GM18873 (cell line): ENCODE data around the gene SUSD2.
"Not testable (repeated sequence)": the region's sequence is repeated elsewhere in the genome, so short reads cannot be mapped to it uniquely, and the experiment has no call there.

ENCODE experiments used
- ATAC-seq: cut with Tn5 transposase; IDR thresholded peaks from one replicate; pipeline ENCODE4 v1.9.1; 2021; ENCODE audit warnings: mild to moderate bottlenecking, moderate library complexity, moderate number of reproducible peaks; ENCODE audit not compliant: unreplicated experiment, low FRiP score

Gene SUSD2

GRCh38 chr22:24187731-24188644, 6.7 kb downstream of the SUSD2 start:
- ATAC-seq: no peak

DNA sequence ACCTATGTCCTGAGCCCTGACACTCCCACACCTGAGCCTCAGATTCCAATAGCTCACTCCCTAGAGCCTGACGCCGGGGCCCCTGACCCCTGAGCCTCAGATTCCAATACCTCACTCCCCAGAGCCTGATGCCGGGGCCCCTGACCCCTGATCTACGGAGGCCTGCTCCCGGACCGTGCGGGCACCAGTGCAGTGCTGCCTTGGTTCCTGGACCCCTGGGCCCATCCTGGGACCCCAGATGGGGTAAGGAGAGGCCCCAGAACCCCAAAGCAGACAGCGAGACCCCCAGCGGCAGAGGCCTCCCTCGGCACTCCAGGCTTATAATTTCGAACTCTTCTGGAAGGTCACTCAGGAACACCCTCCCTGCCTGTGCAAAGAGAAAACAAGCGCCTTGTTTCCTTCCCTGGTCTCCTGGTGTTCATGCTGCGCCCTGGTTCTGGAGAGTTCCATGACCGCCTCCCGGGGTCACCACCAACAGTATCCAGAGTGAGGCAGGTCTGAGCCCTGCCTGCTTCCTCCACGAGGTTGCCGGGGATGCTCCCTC, 7.5 kb downstream of the SUSD2 start:
- ATAC-seq: no peak

GRCh38 chr22:24189249-24190158, 8.2 kb downstream of the SUSD2 start:
- no peak for ATAC-seq

DNA sequence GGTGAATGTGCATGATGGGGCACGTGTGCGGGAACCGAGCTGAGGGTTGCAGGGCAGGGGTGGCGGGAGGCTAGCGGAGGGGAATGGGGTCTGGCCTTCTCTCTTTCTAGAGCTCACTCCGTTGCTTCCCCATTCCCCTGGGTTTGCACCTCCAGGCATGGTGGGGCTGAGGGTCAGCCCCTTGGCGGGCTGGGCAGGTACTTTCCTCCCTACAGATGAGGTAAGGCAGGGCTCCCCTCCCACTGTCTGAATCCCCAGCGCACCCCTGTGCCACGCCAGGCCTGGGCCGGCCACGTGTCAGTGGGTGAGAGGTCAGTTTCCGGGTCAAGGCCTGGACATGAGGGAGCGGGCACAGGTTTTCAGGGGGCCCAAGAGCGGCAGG, 8.9 kb downstream of the SUSD2 start:
- ATAC-seq: no peak

GRCh38 chr22:24190596-24191208, 9.4 kb downstream of the SUSD2 start:
- no peak for ATAC-seq

- ATAC-seq: no peak
These were observed 10.1 kb downstream of the SUSD2 start for GRCh38 chr22:24191381-24191841.

DNA sequence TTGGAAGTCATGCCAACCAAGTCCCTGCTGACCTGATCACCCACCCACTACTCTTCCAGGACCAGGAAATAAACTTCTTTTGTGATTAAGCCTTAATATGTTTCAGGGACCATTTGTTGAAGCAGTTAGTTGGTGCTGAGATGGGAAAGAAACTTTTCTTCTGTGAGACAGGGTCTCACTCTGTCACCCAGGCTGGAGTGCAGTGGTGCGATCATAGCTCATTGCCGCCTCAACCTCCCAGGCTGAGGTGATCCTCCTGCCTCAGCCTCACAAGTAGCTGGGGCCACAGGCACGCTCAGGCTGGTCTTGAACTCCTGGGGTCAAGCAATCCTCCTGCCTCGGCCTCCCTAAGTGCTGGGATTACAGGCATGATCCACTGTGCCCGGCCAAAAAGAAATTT, 10.6 kb downstream of the SUSD2 start:
- no peak for ATAC-seq

GRCh38 chr22:24198682-24199052, 17.4 kb downstream of the SUSD2 start:
- no peak for ATAC-seq

DNA sequence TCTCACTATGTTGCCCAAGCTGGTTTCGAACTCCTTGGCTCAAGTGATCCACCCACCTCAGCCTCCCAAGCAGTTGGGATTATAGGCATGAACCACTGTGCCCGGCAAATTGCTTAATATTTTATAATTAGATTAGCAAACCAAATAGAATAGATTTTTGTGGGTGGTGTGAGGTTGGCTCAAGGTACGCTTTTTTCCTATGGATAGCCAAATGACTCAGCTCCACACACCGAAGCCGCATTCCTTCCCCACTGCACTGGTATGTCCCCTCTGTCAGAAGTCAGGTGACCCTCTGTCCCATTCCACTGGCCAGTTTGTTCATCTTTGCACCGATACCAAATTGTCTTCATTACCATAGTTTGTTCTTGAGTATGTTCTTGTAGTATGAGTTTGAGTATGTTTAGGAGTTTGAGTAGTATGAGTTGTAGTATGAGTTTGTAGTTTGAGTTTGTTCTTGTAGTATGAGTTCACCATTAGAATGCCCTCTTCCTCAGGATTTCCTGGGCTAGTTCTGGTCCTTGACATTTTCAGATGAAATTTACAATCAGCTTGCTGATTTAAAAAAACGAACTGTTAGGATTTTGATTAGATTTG, 19.4 kb downstream of the SUSD2 start:
- ATAC-seq: no peak

DNA sequence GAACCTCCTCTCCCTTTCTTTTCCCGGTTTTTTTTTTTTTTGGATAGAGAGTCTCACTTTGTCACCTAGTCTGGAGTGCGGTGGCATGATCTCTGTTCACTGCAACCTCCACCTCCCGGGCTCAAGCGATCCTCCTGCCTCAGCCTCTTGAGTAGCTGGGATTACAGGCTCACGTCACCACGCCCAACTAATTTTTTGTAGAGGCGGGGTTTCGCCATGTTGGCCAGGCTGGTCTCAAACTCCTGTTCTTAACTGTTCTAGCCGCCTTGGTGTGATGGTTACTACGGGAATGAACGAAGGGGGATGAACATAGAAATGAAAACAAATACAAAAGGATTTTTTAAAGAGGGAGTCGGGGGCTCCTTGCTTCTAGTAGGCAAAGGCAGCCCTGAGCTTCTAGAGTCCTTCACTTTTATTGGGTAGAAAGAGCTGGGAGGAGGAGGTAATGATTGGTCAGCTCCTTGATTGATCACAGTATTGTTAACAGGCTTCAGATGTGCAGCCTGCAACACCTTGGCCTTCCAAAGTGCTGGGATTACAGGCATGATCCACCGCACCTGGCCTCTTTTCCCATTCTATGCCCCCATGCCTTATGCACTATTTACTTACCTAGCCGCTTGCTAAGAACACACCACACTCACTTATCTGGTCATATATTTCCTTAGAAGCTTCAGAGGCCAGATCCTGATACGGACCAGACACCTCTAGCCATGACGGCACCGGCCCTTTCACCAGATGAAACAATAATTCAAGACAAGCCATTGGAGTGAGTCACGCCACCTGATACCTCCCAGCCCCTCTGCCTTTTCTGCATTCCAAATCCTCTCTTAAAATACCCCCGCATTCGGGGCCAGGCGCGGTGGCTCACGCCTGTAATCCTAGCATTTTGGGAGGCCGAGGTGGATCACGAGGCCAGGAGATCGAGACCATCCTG, 20.7 kb downstream of the SUSD2 start:
- no peak for ATAC-seq

GRCh38 chr22:24203856-24204255, 22.6 kb downstream of the SUSD2 start:
- ATAC-seq: not testable (repeated sequence)

DNA sequence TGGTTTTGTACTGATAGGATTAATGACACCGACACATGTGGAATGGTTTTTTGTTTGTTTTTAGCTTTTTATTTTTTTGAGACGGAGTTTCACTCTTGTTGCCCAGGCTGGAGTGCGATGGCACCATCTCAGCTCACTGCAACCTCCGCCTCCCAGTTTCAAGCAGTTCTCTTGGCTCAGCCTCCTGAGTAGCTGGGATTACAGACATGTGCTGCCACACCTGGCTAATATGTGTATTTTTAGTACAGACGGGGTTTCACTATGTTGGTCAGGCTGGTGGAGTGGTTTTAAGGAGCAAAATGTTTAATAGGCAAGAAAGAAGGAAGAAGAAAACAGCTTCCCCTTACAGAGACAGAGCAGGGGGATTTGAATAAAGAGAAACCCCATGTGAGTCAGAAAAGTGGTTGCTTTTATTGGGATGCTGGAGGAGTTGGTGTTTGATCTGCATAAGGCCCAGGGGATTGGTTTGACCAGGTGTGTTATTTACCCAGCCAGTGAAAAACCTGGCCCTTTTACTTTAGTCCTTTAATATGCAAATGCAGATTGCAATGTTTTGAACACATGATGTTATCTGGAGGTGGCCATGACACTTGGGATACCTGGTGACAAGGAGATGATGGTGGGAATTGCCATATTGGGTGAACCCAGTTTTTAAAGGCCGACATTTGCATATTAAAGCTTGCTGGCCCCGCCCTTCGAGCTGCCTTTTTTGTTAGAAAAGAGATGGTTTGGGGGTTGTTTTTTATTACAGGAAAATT, 24.3 kb downstream of the SUSD2 start:
- no peak for ATAC-seq

DNA sequence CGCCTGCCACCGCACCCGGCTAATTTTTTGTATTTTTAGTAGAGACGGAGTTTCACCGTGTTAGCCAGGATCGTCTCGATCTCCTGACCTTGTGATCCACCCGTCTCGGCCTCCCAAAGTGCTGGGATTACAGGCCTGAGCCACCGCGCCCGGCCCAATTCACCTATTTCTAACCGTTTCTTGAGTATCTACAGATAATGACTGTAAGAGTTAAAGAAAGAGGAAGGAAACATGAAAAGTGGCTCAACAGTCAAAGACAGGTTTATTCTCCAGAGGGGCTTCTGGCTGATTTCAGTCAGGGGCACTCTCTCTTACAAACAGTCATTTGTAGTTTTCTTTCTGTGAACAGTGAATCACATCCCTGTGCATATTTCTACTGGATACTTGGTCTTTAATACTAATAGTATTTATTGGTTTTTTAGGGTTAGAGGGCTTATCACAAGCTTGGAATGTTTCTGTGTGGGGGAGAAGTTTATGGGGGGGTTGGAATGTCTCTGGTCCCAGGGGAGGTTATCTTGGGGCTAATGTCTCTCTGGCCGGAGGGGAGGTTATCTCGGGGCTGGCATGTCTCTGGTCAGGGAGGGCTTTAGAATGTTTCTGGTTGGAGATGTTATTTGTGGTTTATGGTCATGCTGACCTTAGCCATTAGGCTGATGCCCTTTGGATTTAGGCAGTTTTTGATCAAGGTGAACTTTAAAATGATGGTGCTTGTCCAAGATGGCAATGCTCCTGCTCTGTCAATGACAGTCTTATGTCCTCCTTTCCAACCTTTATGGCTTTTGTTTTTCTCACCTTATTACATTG, 25.4 kb downstream of the SUSD2 start:
- not testable (repeated sequence) for ATAC-seq

DNA sequence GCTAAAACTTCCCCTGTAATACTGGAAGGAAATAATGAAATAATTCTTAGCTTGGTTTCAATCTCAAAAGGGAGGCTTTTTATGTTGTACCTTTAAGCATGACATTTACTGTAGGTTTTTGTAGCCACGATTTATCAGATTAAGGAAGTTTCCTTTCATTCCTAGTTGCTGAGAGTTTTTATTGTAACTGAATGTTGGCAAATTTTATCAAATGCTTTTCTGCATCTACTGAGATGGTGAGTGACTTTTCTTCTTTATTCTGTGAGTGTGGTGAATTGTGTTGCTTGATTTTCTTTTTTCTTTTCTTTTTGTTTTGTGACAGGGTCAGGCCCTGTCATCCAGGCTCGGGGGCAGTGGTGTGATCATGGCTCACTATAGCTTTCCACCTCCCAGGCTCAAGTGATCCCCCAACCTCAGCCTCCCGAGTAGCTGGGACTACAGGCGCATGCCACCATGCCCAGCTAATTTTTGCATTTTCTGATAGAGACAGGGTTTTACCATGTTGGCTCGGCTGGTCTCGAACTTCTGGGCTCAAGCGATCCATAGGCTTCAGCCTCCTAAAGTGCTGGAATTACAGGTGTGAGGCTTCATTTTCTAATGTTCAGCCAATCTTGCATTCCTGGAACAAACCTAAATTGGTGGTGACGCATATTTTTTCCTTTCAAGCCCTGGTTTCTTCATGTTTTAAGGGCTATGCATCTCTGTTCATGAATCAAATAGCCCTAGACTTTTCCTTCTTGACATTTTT, 26.2 kb downstream of the SUSD2 start:
- ATAC-seq: no peak

GRCh38 chr22:24208012-24208749, 26.9 kb downstream of the SUSD2 start:
- ATAC-seq: no peak

- no peak for ATAC-seq
These were observed 27.7 kb downstream of the SUSD2 start for GRCh38 chr22:24209016-24209415.
